Measurements from ENCODE around the gene MED4.

- TF ChIP-seq POLR2A (IDR thresholded peaks at IDR 0.05) (no peak), CTCF (IDR thresholded peaks at IDR 0.05) (no peak)
Observed at GRCh38 chr13:48040049-48040448, 54.9 kb downstream of the MED4 start.

All from testis (tissue), 2 donors.